Measurements from ENCODE around the gene ZWILCH. TPM values are rescaled to one million over a fixed set of nuclear protein-coding genes. Genes with fewer than 3 reads are reported as not detected.
"Not testable (repeated sequence)": the region's sequence is repeated elsewhere in the genome, so short reads cannot be mapped to it uniquely, and the experiment has no call there.

The ZWILCH gene
- total RNA-seq, 1 donor from 2014 or later, result 13.8 TPM

DNA sequence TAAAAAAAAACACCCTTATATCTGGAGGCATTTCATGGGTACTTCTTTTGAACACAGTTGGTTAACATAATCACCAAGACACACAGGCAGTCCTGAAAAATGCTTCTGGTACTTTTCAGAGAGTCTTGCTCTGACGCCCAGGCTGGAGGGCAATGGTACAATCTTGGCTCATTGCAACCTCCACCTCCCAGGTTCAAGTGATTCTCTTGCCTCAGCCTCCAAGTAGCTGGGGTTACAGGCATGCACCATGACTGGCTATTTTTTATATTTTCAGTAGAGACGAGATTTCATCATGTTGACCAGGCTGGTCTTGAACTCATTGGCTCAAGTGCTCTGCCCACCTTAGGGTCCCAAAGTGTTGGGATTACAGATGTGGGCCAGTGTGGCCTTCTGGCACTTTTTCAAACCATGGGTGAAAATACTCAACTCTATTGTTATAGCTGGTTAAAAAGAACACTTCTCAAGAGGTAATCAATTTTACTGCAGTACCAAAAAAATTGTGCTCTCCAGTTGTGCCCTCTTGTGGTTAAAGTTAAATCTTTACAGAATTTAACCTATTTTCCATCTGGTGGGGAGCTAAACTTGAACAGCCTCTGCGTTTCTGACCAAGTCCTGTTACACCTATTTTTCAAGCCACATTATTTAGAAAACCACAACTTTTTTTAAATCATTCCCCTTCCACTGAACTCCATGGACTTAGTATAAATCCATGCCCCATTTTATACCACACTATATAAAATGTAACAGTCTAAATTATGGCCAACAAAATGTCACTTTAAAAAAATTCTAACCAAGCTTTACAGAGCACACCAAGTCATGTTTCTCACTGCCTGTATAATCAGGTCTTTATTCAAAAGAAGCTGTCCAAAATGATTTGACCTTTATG is 6.4 kb upstream of the ZWILCH start:
- no peaks in the 10 kb centered on the region for H3K9me3 Mint-ChIP-seq (ENCODE audit: unreplicated experiment)
- H3K27ac Mint-ChIP-seq (ENCODE audit: unreplicated experiment), result peak overlapping the region; percentile 91
- H3K27me3 Mint-ChIP-seq (ENCODE audit: unreplicated experiment), result no peaks in the 10 kb centered on the region
- TF ChIP-seq, protein P1, sequence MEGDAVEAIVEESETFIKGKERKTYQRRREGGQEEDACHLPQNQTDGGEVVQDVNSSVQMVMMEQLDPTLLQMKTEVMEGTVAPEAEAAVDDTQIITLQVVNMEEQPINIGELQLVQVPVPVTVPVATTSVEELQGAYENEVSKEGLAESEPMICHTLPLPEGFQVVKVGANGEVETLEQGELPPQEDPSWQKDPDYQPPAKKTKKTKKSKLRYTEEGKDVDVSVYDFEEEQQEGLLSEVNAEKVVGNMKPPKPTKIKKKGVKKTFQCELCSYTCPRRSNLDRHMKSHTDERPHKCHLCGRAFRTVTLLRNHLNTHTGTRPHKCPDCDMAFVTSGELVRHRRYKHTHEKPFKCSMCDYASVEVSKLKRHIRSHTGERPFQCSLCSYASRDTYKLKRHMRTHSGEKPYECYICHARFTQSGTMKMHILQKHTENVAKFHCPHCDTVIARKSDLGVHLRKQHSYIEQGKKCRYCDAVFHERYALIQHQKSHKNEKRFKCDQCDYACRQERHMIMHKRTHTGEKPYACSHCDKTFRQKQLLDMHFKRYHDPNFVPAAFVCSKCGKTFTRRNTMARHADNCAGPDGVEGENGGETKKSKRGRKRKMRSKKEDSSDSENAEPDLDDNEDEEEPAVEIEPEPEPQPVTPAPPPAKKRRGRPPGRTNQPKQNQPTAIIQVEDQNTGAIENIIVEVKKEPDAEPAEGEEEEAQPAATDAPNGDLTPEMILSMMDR (IDR thresholded peaks at IDR 0.05), result peak; percentile 57
- H3K36me3 Mint-ChIP-seq (ENCODE audit: unreplicated experiment), result peaks cover 53% of the 10 kb centered on the region
- no peak overlapping the region for H3K4me3 Mint-ChIP-seq (ENCODE audit: unreplicated experiment)
- H3K4me1 Mint-ChIP-seq (ENCODE audit: unreplicated experiment), result peaks cover 36% of the 10 kb centered on the region
- peak; percentile 13 for DNase-seq (ENCODE audit: extremely low spot score, unreplicated experiment)

DNA sequence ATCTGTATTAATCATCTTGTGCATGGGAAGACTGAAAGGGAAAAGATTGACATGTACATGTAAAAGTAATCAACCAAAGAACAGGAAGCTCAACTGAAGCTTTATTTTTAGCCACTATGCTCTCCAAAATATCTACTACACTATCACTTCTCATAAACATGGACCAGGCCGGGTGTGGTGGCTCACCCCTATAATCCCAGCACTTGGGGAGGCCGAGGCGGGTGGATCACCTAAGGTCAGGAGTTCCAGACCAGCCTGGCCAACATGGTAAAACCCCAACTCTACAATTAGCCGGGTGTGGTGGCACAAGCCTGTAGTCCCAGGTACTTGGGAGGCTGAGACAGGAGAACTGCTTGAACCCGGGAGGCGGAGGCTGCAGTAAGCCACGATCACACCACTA is 4.8 kb upstream of the ZWILCH start:
- Mint-ChIP-seq H3K36me3 (ENCODE audit: unreplicated experiment) (peaks cover 44% of the 10 kb centered on the region), H3K4me1 (ENCODE audit: unreplicated experiment) (peaks cover 40% of the 10 kb centered on the region)
- not testable (repeated sequence) for H3K9me3 Mint-ChIP-seq (ENCODE audit: unreplicated experiment); H3K4me3 Mint-ChIP-seq (ENCODE audit: unreplicated experiment); H3K27ac Mint-ChIP-seq (ENCODE audit: unreplicated experiment); H3K27me3 Mint-ChIP-seq (ENCODE audit: unreplicated experiment)
- peak; percentile 64 for DNase-seq (ENCODE audit: extremely low spot score, unreplicated experiment)

DNA sequence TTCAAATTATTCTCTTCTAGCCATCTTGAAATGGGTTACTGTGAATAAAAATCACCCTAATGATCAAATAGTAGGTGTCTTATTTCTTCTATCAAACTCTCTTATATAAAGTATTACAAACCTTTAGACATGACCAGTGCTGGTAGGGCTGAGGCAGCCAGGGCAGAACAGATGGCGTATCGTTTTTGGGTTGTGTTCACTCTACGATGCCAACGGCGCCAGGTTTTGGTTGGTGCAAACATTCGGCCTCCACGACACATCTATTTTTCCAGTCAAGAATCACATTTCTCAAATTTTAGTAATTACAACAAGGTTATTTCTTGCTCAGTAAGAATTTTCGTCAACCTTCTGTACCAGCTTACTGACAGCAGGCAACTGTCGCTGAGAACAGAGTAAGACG is 2.6 kb upstream of the ZWILCH start:
- peak overlapping the region; percentile 97 for H3K4me3 Mint-ChIP-seq (ENCODE audit: unreplicated experiment)
- peaks cover 41% of the 10 kb centered on the region for H3K36me3 Mint-ChIP-seq (ENCODE audit: unreplicated experiment)
- H3K27ac Mint-ChIP-seq (ENCODE audit: unreplicated experiment), result peak overlapping the region; percentile 32
- peak; percentile 13 for DNase-seq (ENCODE audit: extremely low spot score, unreplicated experiment)
- H3K27me3 Mint-ChIP-seq (ENCODE audit: unreplicated experiment), result no peaks in the 10 kb centered on the region
- TF ChIP-seq, protein P1 (IDR thresholded peaks at IDR 0.05), result no peak
- H3K4me1 Mint-ChIP-seq (ENCODE audit: unreplicated experiment), result peaks cover 44% of the 10 kb centered on the region
- no peaks in the 10 kb centered on the region for H3K9me3 Mint-ChIP-seq (ENCODE audit: unreplicated experiment)

GRCh38 chr15:66503041-66503648 is 2.0 kb upstream of the ZWILCH start:
- H3K9me3 Mint-ChIP-seq (ENCODE audit: unreplicated experiment); H3K27me3 Mint-ChIP-seq (ENCODE audit: unreplicated experiment): not testable (repeated sequence)
- H3K36me3 Mint-ChIP-seq (ENCODE audit: unreplicated experiment), result peaks cover 36% of the 10 kb centered on the region
- DNase-seq (ENCODE audit: extremely low spot score, unreplicated experiment), result peak; percentile 21
- peak overlapping the region; percentile 98 for H3K27ac Mint-ChIP-seq (ENCODE audit: unreplicated experiment)
- H3K4me1 Mint-ChIP-seq (ENCODE audit: unreplicated experiment), result peaks cover 37% of the 10 kb centered on the region
- H3K4me3 Mint-ChIP-seq (ENCODE audit: unreplicated experiment), result peak overlapping the region; percentile 97

DNA sequence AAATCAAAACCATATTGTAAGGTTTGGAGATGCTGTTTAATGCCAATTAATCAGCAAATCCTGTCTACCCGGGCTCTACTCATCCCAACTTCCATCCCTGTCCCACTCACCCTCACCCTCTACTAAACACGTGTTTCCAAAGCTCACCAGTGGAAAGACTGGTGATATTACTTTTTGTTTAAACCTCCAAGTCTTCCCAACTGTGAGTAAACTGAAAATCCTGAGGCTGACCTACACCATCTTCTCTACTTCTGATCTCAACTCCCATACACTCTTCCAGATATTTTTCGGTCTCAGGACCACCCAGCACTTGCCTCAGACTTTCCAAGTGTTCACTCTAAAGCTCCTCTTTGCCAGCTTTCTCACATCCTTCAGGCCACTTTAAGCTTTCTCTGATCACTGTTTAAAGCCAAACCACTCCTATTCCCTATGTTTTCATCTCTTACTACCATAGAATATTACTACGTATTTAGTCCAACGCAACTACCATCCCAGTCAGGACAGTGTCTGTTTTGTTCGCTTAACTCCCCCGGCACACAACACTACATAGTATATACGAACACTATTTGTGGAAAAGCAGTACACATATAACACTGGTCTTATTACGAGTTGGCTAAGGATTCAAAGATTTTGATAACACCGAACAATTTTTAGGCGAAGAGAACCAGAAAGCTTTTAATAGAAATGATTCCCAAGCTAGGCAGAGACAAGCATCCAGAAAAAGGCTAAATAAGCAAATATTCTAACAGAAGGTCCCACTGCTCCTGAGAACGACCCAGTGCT is 1.2 kb upstream of the ZWILCH start:
- Mint-ChIP-seq H3K4me3 (ENCODE audit: unreplicated experiment) (peak overlapping the region; percentile 97), H3K27me3 (ENCODE audit: unreplicated experiment) (no peaks in the 10 kb centered on the region), H3K27ac (ENCODE audit: unreplicated experiment) (peak overlapping the region; percentile 98), H3K9me3 (ENCODE audit: unreplicated experiment) (no peaks in the 10 kb centered on the region), H3K36me3 (ENCODE audit: unreplicated experiment) (peaks cover 34% of the 10 kb centered on the region), H3K4me1 (ENCODE audit: unreplicated experiment) (peaks cover 34% of the 10 kb centered on the region)
- TF ChIP-seq, protein P1 (IDR thresholded peaks at IDR 0.05), result no peak
- DNase-seq (ENCODE audit: extremely low spot score, unreplicated experiment), result peak; percentile 21

Measured in osteocyte (in vitro differentiated cells).